Right lobe of liver (tissue), 6 donors: ENCODE measurements around the gene RDH11. TPM values are rescaled to one million over a fixed set of nuclear protein-coding genes. Genes with fewer than 3 reads are reported as not detected.

Experiments used
- ATAC-seq, 4 donors: fragments of 200-7000 bp; cut with Tn5 transposase; one replicate each; pipeline ENCODE4 v1.9.1; 2020; ENCODE audit warnings: mild to moderate bottlenecking in 4 of 4, moderate library complexity in 4 of 4
- DNase-seq, 3 donors: peaks; one replicate each; pipeline ENCODE4 v3.0.0-alpha.2; 2020
- H3K27ac ChIP-seq, 3 donors: fragments of 200-600 bp; one replicate each; pipeline ENCODE4 v1.8.0; 2022
- H3K27me3 ChIP-seq, 2 donors: fragments of 200-600 bp; one replicate each; pipeline ENCODE4 v1.8.0; 2022
- H3K36me3 ChIP-seq, 4 donors: fragments of 200-600 bp; sonication (generic) in 1 of 4; one replicate each; pipeline versions ENCODE4 v1.5.1 to v1.8.0; 2017 to 2022; ENCODE audit warnings: control low read depth in 1 of 4
- H3K4me1 ChIP-seq, 4 donors: fragments of 200-600 bp; sonication (generic) in 1 of 4; one replicate each; pipeline versions ENCODE4 v1.5.1 to v1.8.0; 2017 to 2022; ENCODE audit warnings: control low read depth in 1 of 4
- H3K4me3 ChIP-seq, 3 donors: fragments of 200-600 bp; one replicate each; pipeline ENCODE4 v1.8.0; 2022
- H3K9me3 ChIP-seq, 4 donors: fragments of 200-600 bp; sonication (generic) in 1 of 4; one replicate each; pipeline versions ENCODE4 v1.5.1 to v1.8.0; 2017 to 2022; ENCODE audit warnings: control low read depth in 1 of 4
- CTCF ChIP-seq, 4 donors: fragments of 200-600 bp in 3 of 4; fragments of 450-650 bp in 1 of 4; IDR thresholded peaks; one replicate each; pipeline versions ENCODE4 v1.5.1 to v1.8.0; 2016 to 2022; ENCODE audit warnings: antibody characterized with exemption in 4 of 4, mild to moderate bottlenecking in 2 of 4
- POLR2A ChIP-seq: fragments of 450-650 bp; IDR thresholded peaks from one replicate; pipeline ENCODE4 v1.6.1; 2017; ENCODE audit warnings: antibody characterized with exemption, mild to moderate bottlenecking
- WGBS: methylation state at CpG from one replicate; pipeline ENCODE4 v1.1.6; 2018; ENCODE audit warnings: low coverage, low lambda C conversion rate; ENCODE audit not compliant: insufficient coverage; ENCODE audit errors: missing lambda C conversion rate; 5-methylcytosine and 5-hydroxymethylcytosine counted together
- intact Hi-C, 2 donors: fragments of 100-400 bp; cut with DNase I; formaldehyde crosslinking; loops; one replicate each; pipeline versions ENCODE4 v1.11.2 to v1.14.1; 2022
- total RNA-seq, 6 experiments: library from RNA; depleted of rRNA in 2 of 6; stranded (reverse); fragments of >200 nt in 2 of 6; fragmentation: NEBNext Ultra II Directional in 3 of 6; extraction: Animal tissue kit (Norgen Biotek cat#: 25700) in 3 of 6; gene quantifications; one replicate each; pipeline versions ENCODE4 v1.1.0 to v1.2.4, GENCODE V29; 2016 to 2023
- donor health status: DM: no; HTN: yes; CAD: no.
- donor health status: DM: no; HTN: no; CAD: no.
- donor health status: DM: no; HTN: no; CAD: no.
- donor health status: DM: no; HTN: yes; CAD: no.
- donor health status: DM: no; HTN: yes; CAD: no.

RDH11 gene
- total RNA-seq, 6 experiments from 2014 or later: 35.5 to 106 (median 83.4) TPM

DNA sequence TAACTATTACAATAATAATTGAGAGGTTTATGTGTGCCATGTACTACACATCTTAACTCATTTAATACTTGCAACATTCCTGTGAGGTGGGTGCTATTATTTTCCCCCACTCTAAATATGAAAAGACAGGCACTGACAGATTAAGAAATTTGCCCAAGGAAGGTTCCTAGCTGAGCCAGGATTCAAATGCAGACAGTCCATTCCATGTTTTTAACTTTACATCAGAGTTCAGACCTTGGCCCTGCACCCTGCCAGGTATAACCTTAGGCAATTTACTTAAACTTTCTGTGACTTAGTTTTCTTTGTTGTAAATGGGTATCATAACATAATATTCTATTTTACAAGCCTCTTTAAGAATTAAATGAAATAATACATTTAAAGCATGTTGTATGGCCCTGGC lies 32.7 kb upstream of the RDH11 start:
- intact Hi-C loops: no loop called here
- no peak for TF ChIP-seq POLR2A
- TF ChIP-seq CTCF (IDR thresholded peaks at IDR 0.05): no peak
- ATAC-seq (no peak), DNase-seq (no peak)
- peak overlapping the region in 1 of 3 donors; percentile 84 for H3K27ac ChIP-seq
- H3K36me3 ChIP-seq: no peaks in the 10 kb centered on the region
- H3K4me3 ChIP-seq: no peak overlapping the region
- H3K9me3 ChIP-seq: no peaks in the 10 kb centered on the region
- H3K4me1 ChIP-seq: peaks cover 0 to 18% (median 0%) of the 10 kb centered on the region in 4 donors
- H3K27me3 ChIP-seq: no peaks in the 10 kb centered on the region

DNA sequence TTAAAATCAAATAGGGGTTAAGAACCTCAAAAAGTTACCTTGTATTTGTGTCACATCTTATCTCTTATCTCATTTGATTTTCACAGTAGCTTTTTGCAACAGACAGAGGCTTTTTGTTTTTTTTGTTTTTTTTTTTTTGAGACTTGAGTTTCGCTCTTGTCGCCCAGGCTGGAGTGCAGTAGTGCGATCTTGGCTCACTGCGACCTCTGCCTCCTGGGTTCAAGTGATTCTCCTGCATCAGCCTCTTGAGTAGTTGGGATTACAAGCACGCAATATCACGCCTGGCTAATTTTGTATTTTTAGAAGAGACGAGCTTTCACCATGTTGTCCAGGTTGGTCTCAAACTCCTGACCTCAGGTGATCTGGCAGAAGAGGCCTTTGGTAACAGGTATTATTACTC lies 31.8 kb upstream of the RDH11 start:
- TF ChIP-seq CTCF (IDR thresholded peaks at IDR 0.05) (no peak), POLR2A (no peak)
- DNase-seq: no peak
- no peak for ATAC-seq
- Histone ChIP-seq H3K27ac (no peak overlapping the region), H3K4me1 (peaks cover 0 to 18% (median 0%) of the 10 kb centered on the region in 4 donors), H3K36me3 (no peaks in the 10 kb centered on the region), H3K9me3 (no peaks in the 10 kb centered on the region), H3K4me3 (no peak overlapping the region), H3K27me3 (no peaks in the 10 kb centered on the region)
- intact Hi-C loops: no loop called here
- WGBS: 98% methylated on average over 7 of the region's 7 CpGs

DNA sequence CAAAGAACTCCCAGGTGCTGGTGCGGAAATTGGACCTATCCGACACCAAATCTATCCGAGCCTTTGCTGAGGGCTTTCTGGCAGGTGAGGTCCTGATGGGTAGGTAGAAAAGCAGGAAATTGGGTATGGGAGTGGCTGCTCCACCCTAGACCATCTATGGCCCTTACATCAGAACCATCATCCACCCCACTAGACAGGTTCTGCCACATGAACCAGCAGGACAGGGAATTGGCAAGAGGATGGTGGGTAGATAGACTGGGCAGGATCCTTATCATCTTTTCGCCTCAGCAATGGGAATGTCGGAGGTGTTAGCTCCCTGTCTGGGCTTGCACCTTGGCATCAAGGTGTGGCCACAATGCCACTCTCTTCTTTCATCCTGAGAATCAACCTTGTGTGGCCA lies 29.6 kb upstream of the RDH11 start:
- H3K4me1 ChIP-seq: peaks cover 0 to 16% (median 0%) of the 10 kb centered on the region in 4 donors
- no peaks in the 10 kb centered on the region for H3K27me3 ChIP-seq
- WGBS: 88% methylated on average over 3 of the region's 5 CpGs
- H3K4me3 ChIP-seq: no peak overlapping the region
- ATAC-seq (no peak), DNase-seq (no peak)
- H3K9me3 ChIP-seq: no peaks in the 10 kb centered on the region
- TF ChIP-seq POLR2A (no peak), CTCF (IDR thresholded peaks at IDR 0.05) (no peak)
- intact Hi-C loops: no loop called here
- H3K36me3 ChIP-seq: no peaks in the 10 kb centered on the region
- H3K27ac ChIP-seq: no peak overlapping the region

- H3K27ac ChIP-seq: no peak overlapping the region
- H3K4me3 ChIP-seq: no peak overlapping the region
- WGBS: 16% methylated on average over 3 of the region's 3 CpGs
- H3K9me3 ChIP-seq: no peaks in the 10 kb centered on the region
- intact Hi-C loops: no loop called here
- H3K36me3 ChIP-seq: no peaks in the 10 kb centered on the region
- H3K4me1 ChIP-seq: no peaks in the 10 kb centered on the region
- H3K27me3 ChIP-seq: no peaks in the 10 kb centered on the region
- TF ChIP-seq CTCF (IDR thresholded peaks at IDR 0.05): no peak
- no peak for TF ChIP-seq POLR2A
- ATAC-seq: peak; percentile 77 to 96 (median 90)
- peak; percentile 39 to 83 (median 78) for DNase-seq
These were observed 26.7 kb upstream of the RDH11 start for GRCh38 chr14:67722293-67722692.

DNA sequence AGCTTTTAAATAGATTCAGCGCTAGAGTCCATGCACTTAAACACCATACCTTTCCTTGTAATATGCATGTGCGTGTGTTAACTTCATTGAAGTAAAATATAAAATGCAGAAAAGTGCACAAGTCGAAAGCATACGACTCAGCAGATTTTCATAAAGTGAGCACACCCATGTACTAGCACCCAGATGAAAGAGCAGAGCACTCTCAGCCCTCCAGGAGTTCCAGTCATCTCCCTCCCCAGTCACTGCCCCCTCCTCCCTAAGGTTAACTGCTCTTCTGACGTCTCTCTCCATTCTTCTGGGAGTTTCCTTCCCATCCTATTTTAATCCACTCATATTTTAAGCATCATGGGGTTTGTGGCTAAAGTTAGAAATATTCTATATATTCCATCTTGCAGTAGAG lies 26.3 kb upstream of the RDH11 start:
- Histone ChIP-seq H3K9me3 (no peaks in the 10 kb centered on the region), H3K27me3 (no peaks in the 10 kb centered on the region), H3K4me3 (no peak overlapping the region), H3K27ac (no peak overlapping the region), H3K36me3 (no peaks in the 10 kb centered on the region), H3K4me1 (no peaks in the 10 kb centered on the region)
- DNase-seq (no peak), ATAC-seq (no peak)
- TF ChIP-seq POLR2A (no peak), CTCF (IDR thresholded peaks at IDR 0.05) (no peak)
- intact Hi-C loops: no loop called here
- WGBS: 58% methylated on average over 5 of the region's 5 CpGs
